ENCODE measurements around the gene AZIN2. TPM values are rescaled to one million over a fixed set of nuclear protein-coding genes. Genes with fewer than 3 reads are reported as not detected.
"Not testable (repeated sequence)": the region's sequence is repeated elsewhere in the genome, so short reads cannot be mapped to it uniquely, and the experiment has no call there.

The AZIN2 gene
- total RNA-seq, 1 experiment from 2014 or later: 2.3 TPM

GRCh38 chr1:33049371-33049770 lies 31.6 kb upstream of the AZIN2 start:
- H3K36me3 ChIP-seq: no peaks in the 10 kb centered on the region
- DNase-seq: no peak
- 0 out of 2 replicates have a peak, but pooled peaks cover 3% of the 10 kb centered on the region for H3K9me3 ChIP-seq
- no peak overlapping the region for H3K4me3 ChIP-seq
- H3K27me3 ChIP-seq: no peaks in the 10 kb centered on the region

GRCh38 chr1:33050221-33051076 lies 30.5 kb upstream of the AZIN2 start:
- peak; percentile 81 for DNase-seq
- H3K4me3 ChIP-seq: no peak overlapping the region

GRCh38 chr1:33055210-33056008 lies 25.5 kb upstream of the AZIN2 start:
- DNase-seq: peak; percentile 67
- Histone ChIP-seq H3K4me3 (no peak overlapping the region), H3K9me3 (no peaks in the 10 kb centered on the region), H3K27me3 (peaks cover 10% of the 10 kb centered on the region), H3K36me3 (no peaks in the 10 kb centered on the region)

More at GRCh38 chr1:33050221-33051076, 30.5 kb upstream of the AZIN2 start:
- Histone ChIP-seq H3K36me3 (no peaks in the 10 kb centered on the region), H3K27me3 (no peaks in the 10 kb centered on the region), H3K9me3 (0 out of 2 replicates have a peak, but pooled peaks cover 3% of the 10 kb centered on the region)

GRCh38 chr1:33056426-33056825 lies 24.5 kb upstream of the AZIN2 start:
- H3K36me3 ChIP-seq: no peaks in the 10 kb centered on the region
- H3K4me3 ChIP-seq: no peak overlapping the region
- peaks cover 2% of the 10 kb centered on the region for H3K9me3 ChIP-seq
- DNase-seq: no peak
- H3K27me3 ChIP-seq: peaks cover 10% of the 10 kb centered on the region

GRCh38 chr1:33057095-33057494 lies 23.9 kb upstream of the AZIN2 start:
- Histone ChIP-seq H3K27me3 (peaks cover 10% of the 10 kb centered on the region), H3K4me3 (no peak overlapping the region), H3K36me3 (no peaks in the 10 kb centered on the region), H3K9me3 (peaks cover 4% of the 10 kb centered on the region)
- no peak for DNase-seq

- H3K4me3 ChIP-seq: no peak overlapping the region
- H3K9me3 ChIP-seq: peaks cover 31% of the 10 kb centered on the region
- no peaks in the 10 kb centered on the region for H3K36me3 ChIP-seq
- H3K27me3 ChIP-seq: peaks cover 10% of the 10 kb centered on the region
- peak; percentile 92 for DNase-seq
These were observed 20.3 kb upstream of the AZIN2 start for GRCh38 chr1:33060579-33061083.

GRCh38 chr1:33061834-33062233 lies 19.1 kb upstream of the AZIN2 start:
- Histone ChIP-seq H3K36me3 (no peaks in the 10 kb centered on the region), H3K4me3 (no peak overlapping the region), H3K27me3 (peaks cover 10% of the 10 kb centered on the region), H3K9me3 (peaks cover 33% of the 10 kb centered on the region)
- no peak for DNase-seq

- not testable (repeated sequence) for DNase-seq, H3K36me3 ChIP-seq, H3K27me3 ChIP-seq, H3K4me3 ChIP-seq
- peaks cover 33% of the 10 kb centered on the region for H3K9me3 ChIP-seq
These were observed 16.7 kb upstream of the AZIN2 start for GRCh38 chr1:33064284-33064683.

- Histone ChIP-seq H3K4me3 (no peak overlapping the region), H3K36me3 (no peaks in the 10 kb centered on the region), H3K9me3 (peaks cover 33% of the 10 kb centered on the region), H3K27me3 (no peaks in the 10 kb centered on the region)
- DNase-seq: no peak
These were observed 15.7 kb upstream of the AZIN2 start for GRCh38 chr1:33065301-33065700.

- not testable (repeated sequence) for H3K4me3 ChIP-seq, H3K36me3 ChIP-seq, H3K27me3 ChIP-seq, DNase-seq
- peaks cover 31% of the 10 kb centered on the region for H3K9me3 ChIP-seq
These were observed 14.5 kb upstream of the AZIN2 start for GRCh38 chr1:33066477-33066876.

- H3K4me3 ChIP-seq, H3K36me3 ChIP-seq, H3K27me3 ChIP-seq, DNase-seq: not testable (repeated sequence)
- peaks cover 21% of the 10 kb centered on the region for H3K9me3 ChIP-seq
These were observed 12.8 kb upstream of the AZIN2 start for GRCh38 chr1:33068108-33068507.

- H3K36me3 ChIP-seq: no peaks in the 10 kb centered on the region
- no peaks in the 10 kb centered on the region for H3K27me3 ChIP-seq
- no peak for DNase-seq
- 0 out of 2 replicates have a peak, but pooled peaks cover 2% of the 10 kb centered on the region for H3K9me3 ChIP-seq
- no peak overlapping the region for H3K4me3 ChIP-seq
These were observed 10.3 kb upstream of the AZIN2 start for GRCh38 chr1:33070628-33071027.

GRCh38 chr1:33072707-33073106 lies 8.2 kb upstream of the AZIN2 start:
- Histone ChIP-seq H3K27me3 (no peaks in the 10 kb centered on the region), H3K36me3 (no peaks in the 10 kb centered on the region), H3K4me3 (no peak overlapping the region), H3K9me3 (no peaks in the 10 kb centered on the region)
- no peak for DNase-seq

- H3K27me3 ChIP-seq: no peaks in the 10 kb centered on the region
- no peaks in the 10 kb centered on the region for H3K9me3 ChIP-seq
- DNase-seq: no peak
- H3K4me3 ChIP-seq: no peak overlapping the region
- no peaks in the 10 kb centered on the region for H3K36me3 ChIP-seq
These were observed 6.6 kb upstream of the AZIN2 start for GRCh38 chr1:33074193-33074945.

GRCh38 chr1:33078030-33078591 lies 2.8 kb upstream of the AZIN2 start:
- Histone ChIP-seq H3K9me3 (no peaks in the 10 kb centered on the region), H3K4me3 (no peak overlapping the region), H3K36me3 (no peaks in the 10 kb centered on the region), H3K27me3 (peaks cover 4% of the 10 kb centered on the region; the same call in 1 of the 2 replicates)
- no peak for DNase-seq

GRCh38 chr1:33080373-33080772 lies 580 bp upstream of the AZIN2 start:
- no peak for DNase-seq
- H3K9me3 ChIP-seq: no peaks in the 10 kb centered on the region

More at GRCh38 chr1:33080373-33080772, 580 bp upstream of the AZIN2 start:
- Histone ChIP-seq H3K36me3 (no peaks in the 10 kb centered on the region), H3K27me3 (peaks cover 4% of the 10 kb centered on the region; the same call in 1 of the 2 replicates), H3K4me3 (peak overlapping the region; percentile 55)
